Femur (tissue), 1 donor: ENCODE data around the gene SLC17A3.

Experiments
- DNase-seq: peaks from one replicate; pipeline ENCODE4 v3.0.0-alpha.2; 2017

SLC17A3 gene

GRCh38 chr6:25874118-25874517, at the start of gene SLC17A3:
Gene SLC17A3, minus strand, starts transcription at chr6:25874243. Its CDS starts 5,856 bp downstream, at chr6:25868387.
- DNase-seq = no peak

DNA sequence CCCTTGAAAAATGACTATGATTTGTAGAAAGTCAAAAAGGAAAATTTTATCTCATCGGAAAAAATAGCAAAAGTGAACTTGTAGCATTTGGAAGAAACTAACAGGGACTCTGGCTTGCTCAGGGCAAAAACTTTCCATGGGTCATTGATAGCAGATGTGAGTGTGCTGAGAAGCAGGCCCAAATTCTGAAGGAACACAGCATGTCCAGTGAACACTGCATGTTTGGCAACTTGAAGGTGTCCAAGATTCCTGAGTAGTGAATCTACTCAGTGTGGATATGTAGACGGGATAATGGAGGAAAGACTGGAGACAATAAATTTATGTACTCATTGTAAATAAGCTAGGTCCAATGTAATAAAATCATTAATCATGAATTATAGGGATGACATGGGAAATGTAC, 48.3 kb upstream of the SLC17A3 start:
- no peak for DNase-seq

GRCh38 chr6:25921525-25922203, 47.6 kb upstream of the SLC17A3 start:
- no peak for DNase-seq

DNA sequence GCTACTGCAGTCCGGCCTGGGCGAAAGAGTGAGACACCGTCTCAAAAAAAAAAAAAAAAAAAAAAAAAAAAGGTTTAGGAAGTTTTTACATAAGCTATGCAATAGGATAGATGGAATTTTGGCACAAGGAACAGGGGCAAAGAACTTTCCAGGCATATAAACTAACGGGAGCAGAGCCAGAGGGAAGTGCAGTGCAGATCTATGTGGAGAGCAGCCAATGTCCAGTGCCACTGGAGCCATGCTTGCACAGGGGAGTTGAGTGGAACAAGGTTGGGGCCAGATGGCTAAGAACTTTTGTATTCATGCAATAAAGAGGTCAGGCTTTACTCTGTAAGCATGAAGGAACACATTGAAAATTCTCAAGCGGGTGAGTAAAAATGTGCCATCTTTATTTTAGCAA, 45.6 kb upstream of the SLC17A3 start:
- no peak for DNase-seq

- no peak for DNase-seq
These were observed 44.1 kb upstream of the SLC17A3 start for GRCh38 chr6:25918083-25918683.

GRCh38 chr6:25916789-25917490, 42.9 kb upstream of the SLC17A3 start:
- no peak for DNase-seq

DNA sequence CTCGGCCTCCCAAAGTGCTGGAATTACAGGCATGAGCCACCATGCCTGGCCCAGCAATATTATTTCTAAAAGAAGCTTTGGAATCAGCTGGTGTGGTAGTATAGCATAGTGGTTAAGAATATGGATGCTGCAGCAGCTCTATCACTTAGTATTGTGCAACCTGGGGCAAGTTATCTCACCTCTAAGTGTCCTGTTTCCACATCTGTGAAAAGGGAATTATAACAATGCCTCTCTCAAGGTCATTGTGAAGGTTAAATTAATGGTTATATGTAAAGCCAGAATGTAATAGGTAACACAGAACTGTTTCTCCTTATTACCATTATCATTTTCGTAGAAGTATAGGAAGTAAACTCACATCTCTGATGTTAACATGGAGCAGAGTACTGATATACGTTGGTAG, 42.3 kb upstream of the SLC17A3 start:
- DNase-seq = no peak

DNA sequence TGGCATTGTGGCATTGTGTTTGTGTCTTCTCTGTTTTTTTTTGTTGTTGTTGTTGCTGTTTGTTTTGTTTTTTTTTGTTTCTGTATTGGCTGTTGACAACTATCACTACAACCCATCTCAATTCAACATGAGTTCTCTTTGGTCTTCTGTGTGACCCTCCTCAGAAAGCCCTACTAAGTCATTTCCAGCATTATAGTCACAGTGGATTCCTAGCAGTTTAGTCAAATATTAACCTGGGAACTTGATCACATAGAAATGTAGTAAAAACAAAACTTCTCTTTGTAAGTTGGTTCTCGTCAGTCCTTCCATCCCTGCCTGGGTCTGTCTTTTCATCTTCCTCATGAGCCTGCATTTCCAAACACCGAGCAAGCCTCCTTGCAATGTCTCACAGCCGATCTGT, 39.7 kb upstream of the SLC17A3 start:
- DNase-seq = no peak

- DNase-seq = no peak
These were observed 37.3 kb upstream of the SLC17A3 start for GRCh38 chr6:25911351-25911750.

DNA sequence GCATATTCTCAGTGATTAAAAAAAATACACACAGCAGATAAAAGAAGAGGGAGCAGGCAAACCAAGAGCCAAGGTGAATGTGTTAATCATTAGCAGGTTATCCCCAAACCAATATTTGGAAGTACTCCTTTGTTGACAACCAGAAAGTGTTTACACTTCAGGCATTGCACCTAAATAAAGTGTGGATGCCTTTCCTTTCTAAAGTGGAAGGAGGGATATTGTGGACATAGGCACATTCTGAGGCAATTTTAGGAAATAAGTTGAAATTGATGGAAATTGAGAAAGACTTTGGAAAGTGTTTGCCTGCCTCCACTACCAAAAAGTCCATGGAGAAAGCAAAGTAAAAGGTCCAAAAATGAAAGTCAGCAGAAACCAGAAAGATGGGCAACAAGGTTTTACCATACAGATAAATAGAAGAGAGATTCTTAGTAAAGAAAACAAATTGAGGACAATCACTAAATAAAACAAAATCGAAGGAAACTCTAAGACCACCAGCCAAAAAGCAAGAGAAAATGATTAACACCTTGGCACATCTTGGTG, 33.5 kb upstream of the SLC17A3 start:
- no peak for DNase-seq

DNA sequence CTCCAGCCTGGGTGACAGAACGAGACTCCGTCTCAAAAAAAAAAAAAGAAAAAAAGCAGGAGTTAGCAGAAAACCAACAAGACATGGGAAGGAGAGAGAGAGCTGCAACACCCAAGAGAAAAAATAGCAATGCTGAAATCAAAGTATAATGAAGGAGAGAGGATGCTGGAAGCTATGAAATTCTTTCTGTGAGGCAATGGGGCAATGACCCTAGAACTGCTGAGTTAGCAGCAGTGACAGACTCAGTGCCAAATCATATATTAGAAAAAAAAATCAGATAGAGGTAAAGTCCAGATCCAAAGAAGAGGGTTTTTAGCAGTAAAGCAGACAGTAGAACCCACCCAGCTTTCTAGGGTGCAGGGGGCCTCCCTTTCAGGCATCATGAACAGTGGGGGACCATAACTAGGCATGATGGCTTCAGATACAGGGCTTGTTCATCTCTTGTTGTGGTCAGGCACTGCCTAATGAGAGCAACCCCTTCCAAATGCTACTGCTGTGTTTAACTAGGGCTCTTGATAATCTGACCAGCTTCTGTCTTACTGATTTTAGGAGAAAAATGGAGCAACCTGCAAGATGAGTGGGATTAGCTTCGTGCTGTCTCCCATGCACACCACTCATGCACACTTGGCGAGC, 29.5 kb upstream of the SLC17A3 start:
- DNase-seq = no peak

- DNase-seq = no peak
These were observed 28.0 kb upstream of the SLC17A3 start for GRCh38 chr6:25902071-25902470.

DNA sequence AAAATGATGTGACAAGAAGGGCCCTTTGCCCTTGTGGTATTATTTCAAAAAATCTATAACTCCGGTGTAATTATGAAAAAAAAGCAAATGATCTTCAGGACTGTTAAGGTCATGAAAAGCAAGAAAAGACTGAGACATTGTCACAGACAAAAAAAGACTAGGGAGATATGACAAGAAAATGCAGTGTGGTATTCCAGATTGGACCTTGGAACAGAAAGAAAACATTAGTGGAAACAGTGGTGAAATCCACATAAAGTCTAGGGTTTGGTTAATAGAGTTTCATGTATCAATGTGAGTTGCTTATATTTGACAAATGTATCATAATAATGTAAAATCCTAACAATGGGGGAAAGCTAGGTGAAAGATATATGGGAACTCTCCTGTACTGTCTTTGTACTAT, 26.8 kb upstream of the SLC17A3 start:
- no peak for DNase-seq

- DNase-seq = no peak
These were observed 25.8 kb upstream of the SLC17A3 start for GRCh38 chr6:25899580-25900408.

GRCh38 chr6:25899123-25899522, 25.1 kb upstream of the SLC17A3 start:
- DNase-seq = no peak

- no peak for DNase-seq
These were observed 24.4 kb upstream of the SLC17A3 start for GRCh38 chr6:25898289-25898977.

- DNase-seq = no peak
These were observed 22.2 kb upstream of the SLC17A3 start for GRCh38 chr6:25896252-25896651.

- no peak for DNase-seq
These were observed 21.7 kb upstream of the SLC17A3 start for GRCh38 chr6:25895771-25896170.

- DNase-seq = no peak
These were observed 19.7 kb upstream of the SLC17A3 start for GRCh38 chr6:25893778-25894177.

DNA sequence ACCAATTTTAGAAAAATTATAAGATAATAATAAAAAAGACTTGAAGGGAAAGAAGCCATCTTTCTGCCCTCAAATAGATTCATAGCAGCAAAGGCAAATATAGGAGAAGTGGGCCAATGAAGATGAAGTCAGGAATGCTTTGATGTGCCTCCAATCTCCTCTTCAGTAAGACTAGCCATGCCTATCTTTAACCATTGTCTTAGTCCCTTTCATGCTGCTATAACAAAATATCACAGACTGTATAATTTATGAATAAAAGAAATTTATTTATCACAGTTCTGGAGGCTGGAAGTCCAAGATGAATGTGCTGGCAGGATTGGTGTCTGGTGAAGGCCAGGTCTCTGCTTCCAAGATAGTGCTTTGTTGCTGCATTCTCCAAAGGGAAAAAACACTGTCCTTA, 18.8 kb upstream of the SLC17A3 start:
- DNase-seq = no peak

- DNase-seq = peak; percentile 32
These were observed 16.1 kb upstream of the SLC17A3 start for GRCh38 chr6:25889877-25890853.
